Endothelial cell of umbilical vein (primary cell): ENCODE data around the gene MYO1B. TPM values are rescaled to one million over a fixed set of nuclear protein-coding genes. Genes with fewer than 3 reads are reported as not detected.

Experiments
- BruUV-seq: library from RNA; stranded (reverse); fragments of 400-500 nt; replicated peaks from 2 replicates; lab custom pipeline; 2021; lab: Mats Ljungman, UMichigan
- CTCF ChIA-PET: fragments of 300-600, 350-600 bp; sonication (Branson Sonifier 250); formaldehyde crosslinking; loops from one replicate; lab custom pipeline; 2021; ENCODE audit warnings: antibody characterized with exemption, inconsistent platforms; lab: Charles Lee
- POLR2A ChIA-PET: fragments of 300-600, 350-600 bp; sonication (Branson Sonifier 250); formaldehyde crosslinking; loops from one replicate; lab custom pipeline; 2021; ENCODE audit warnings: antibody characterized with exemption, inconsistent platforms; lab: Charles Lee
- DNase-seq: peaks from one replicate; pipeline ENCODE4 v3.0.0-alpha.2; 2011; ENCODE audit warnings: low read depth, low spot score
- FAIRE-seq: peaks from 2 replicates; lab custom pipeline; 2011; peaks lifted over from hg19 to GRCh38; lab: Jason Lieb, UNC
- H2AFZ ChIP-seq: 2 replicates; pipeline ENCODE4 v1.6.0; 2012; ENCODE audit warnings: low read depth, low read length, control low read depth, inconsistent platforms
- H3K27ac ChIP-seq: 2 replicates; pipeline ENCODE4 v1.5.1; 2011; ENCODE audit warnings: low read depth, mild to moderate bottlenecking, control low read depth, low read length, moderate library complexity; ENCODE audit not compliant: insufficient read depth
- H3K27me3 ChIP-seq, 2 experiments: 2 replicates each; pipeline versions ENCODE4 v1.6.0 to v1.6.1; 2011; ENCODE audit warnings: low read length in 2 of 2, mixed read lengths in 1 of 2; ENCODE audit not compliant: control insufficient read depth in 2 of 2, insufficient read depth in 2 of 2
- H3K36me3 ChIP-seq, 2 experiments: 2 replicates in 1 of 2; 3 replicates in 1 of 2; pipeline ENCODE4 v1.5.1; 2011; ENCODE audit warnings: low read length in 2 of 2, mild to moderate bottlenecking in 1 of 2, moderate library complexity in 1 of 2; ENCODE audit not compliant: control insufficient read depth in 2 of 2, insufficient read depth in 2 of 2; ENCODE audit errors: extremely low read depth in 1 of 2
- H3K4me1 ChIP-seq: 3 replicates; pipeline ENCODE4 v1.5.1; 2011; ENCODE audit warnings: mild to moderate bottlenecking, low read length; ENCODE audit not compliant: control insufficient read depth, insufficient read depth; ENCODE audit errors: extremely low read depth
- H3K4me2 ChIP-seq: 2 replicates; pipeline ENCODE4 v1.6.1; 2011; ENCODE audit warnings: low read length, control low read depth, mixed read lengths; ENCODE audit not compliant: insufficient read depth
- H3K4me3 ChIP-seq, 3 experiments: fragments of 200-600 bp in 1 of 3; sonication (generic), shearing (Covaris generic) in 1 of 3; replicated peaks in 1 of 3; 2 replicates each; pipeline ENCODE4 v1.5.1; 2011 to 2016; ENCODE audit warnings: control low read depth in 3 of 3, low read length in 3 of 3, mild to moderate bottlenecking in 2 of 3, inconsistent platforms in 1 of 3, low read depth in 1 of 3, moderate library complexity in 1 of 3; ENCODE audit not compliant: insufficient read depth in 1 of 3
- H3K79me2 ChIP-seq: 2 replicates; pipeline ENCODE4 v1.6.0; 2012; ENCODE audit warnings: low read length, inconsistent platforms; ENCODE audit not compliant: control insufficient read depth, insufficient read depth
- H3K9ac ChIP-seq: replicated peaks from 2 replicates; pipeline ENCODE3; 2011; ENCODE audit warnings: low read length, control low read depth; ENCODE audit not compliant: insufficient read depth; ENCODE audit errors: extremely low read depth
- H3K9me1 ChIP-seq: replicated peaks from 3 replicates; pipeline ENCODE4 v1.6.0; 2011; ENCODE audit warnings: mild to moderate bottlenecking, low read length; ENCODE audit not compliant: control insufficient read depth, insufficient read depth; ENCODE audit errors: extremely low read depth
- H3K9me3 ChIP-seq: replicated peaks from 2 replicates; pipeline ENCODE4 v1.5.1; 2012; ENCODE audit warnings: low read length, inconsistent platforms; ENCODE audit not compliant: control insufficient read depth, insufficient read depth
- H4K20me1 ChIP-seq: replicated peaks from 2 replicates; pipeline ENCODE3; 2011; ENCODE audit warnings: mild to moderate bottlenecking, low read length; ENCODE audit not compliant: control insufficient read depth, insufficient read depth; ENCODE audit errors: extremely low read depth
- CTCF ChIP-seq, 2 donors: IDR thresholded peaks; 1 replicate in 1 of 2; 2 replicates in 1 of 2; pipeline ENCODE4 v1.5.1; 2011; ENCODE audit warnings: low read length in 2 of 2, mild to moderate bottlenecking in 2 of 2, moderate library complexity in 2 of 2, control low read depth in 1 of 2, inconsistent platforms in 1 of 2, low read depth in 1 of 2; ENCODE audit not compliant: insufficient read depth in 1 of 2; ENCODE audit errors: extremely low read depth in 1 of 2
- EZH2 ChIP-seq: IDR thresholded peaks from 2 replicates; pipeline ENCODE4 v1.6.1; 2012; ENCODE audit warnings: borderline replicate concordance, low read depth, mild to moderate bottlenecking, moderate library complexity, low read length, inconsistent platforms; ENCODE audit not compliant: severe bottlenecking
- FOS ChIP-seq: IDR thresholded peaks from 2 replicates; pipeline ENCODE4 v1.6.1; 2011; ENCODE audit warnings: mild to moderate bottlenecking, low read length, moderate library complexity, borderline replicate concordance; ENCODE audit not compliant: insufficient read depth
- GATA2 ChIP-seq: IDR thresholded peaks from 2 replicates; pipeline ENCODE4 v1.7.0; 2011; ENCODE audit warnings: low read depth, mild to moderate bottlenecking, moderate library complexity, mixed read lengths, low read length; ENCODE audit not compliant: insufficient read length, insufficient read depth
- JUN ChIP-seq: IDR thresholded peaks from 2 replicates; pipeline ENCODE4 v1.6.1; 2011; ENCODE audit warnings: borderline replicate concordance, low read depth; ENCODE audit not compliant: insufficient read length, insufficient read depth
- MYC ChIP-seq: IDR thresholded peaks from one replicate; pipeline ENCODE4 v1.6.1; 2011; ENCODE audit warnings: mild to moderate bottlenecking, low read depth, low read length
- POLR2A ChIP-seq: IDR thresholded peaks from 2 replicates; pipeline ENCODE4 v1.6.1; 2012; ENCODE audit warnings: low read depth, mild to moderate bottlenecking, control low read depth, low read length
- POLR2AphosphoS5 ChIP-seq: IDR thresholded peaks from 2 replicates; pipeline ENCODE4 v1.6.1; 2012; ENCODE audit warnings: low read depth, mild to moderate bottlenecking, control low read depth, low read length, moderate library complexity; ENCODE audit not compliant: insufficient read depth
- dilution Hi-C: fragments of 300-500 bp; cut with MboI; formaldehyde crosslinking; loops from one replicate; pipeline ENCODE4 v1.15.0; 2019; ENCODE audit warnings: low sequenced_read_pairs; ENCODE audit not compliant: extremely low pct_ligation_motif_present
- intact Hi-C: fragments of 100-400 bp; cut with micrococcal nuclease; formaldehyde crosslinking; loops from one replicate; pipeline ENCODE4 v1.10.0; 2022
- polyA plus RNA-seq, 4 experiments: library from polyadenylated mRNA; depleted of rRNA in 3 of 4; stranded (reverse) in 3 of 4; unstranded in 1 of 4; fragments of >200 nt; gene quantifications; 2 replicates each; pipeline versions ENCODE4 v1.2.1 to v1.2.3, GENCODE V29; 2011 to 2012; ENCODE audit warnings: missing spikeins in 1 of 4
- total RNA-seq: library from RNA; stranded (reverse); gene quantifications from 2 replicates; pipeline ENCODE4 v1.2.3, GENCODE V29; 2021
- TF ChIP-seq, protein P1 (sequence below): IDR thresholded peaks from 2 replicates; pipeline ENCODE4 v1.6.1; 2011; ENCODE audit not compliant: insufficient read depth, insufficient read length

Gene MYO1B
- total and polyA plus RNA-seq, 2 donors (not counting 3 experiments of a cell fraction or from before 2014, with no cell fraction given): 8.7 to 51.1 TPM

GRCh38 chr2:191270306-191271161 is 25.3 kb downstream of the MYO1B start:
- Histone ChIP-seq H3K27ac (no peak overlapping the region), H3K79me2 (peaks cover 24% of the 10 kb centered on the region), H3K4me1 (peaks cover 6% of the 10 kb centered on the region), H3K36me3 (no peaks in the 10 kb centered on the region), H3K4me3 (no peak overlapping the region), H3K9ac (no peak overlapping the region), H2AFZ (no peak overlapping the region), H3K9me3 (no peaks in the 10 kb centered on the region), H4K20me1 (no peaks in the 10 kb centered on the region), H3K4me2 (no peak overlapping the region), H3K9me1 (no peaks in the 10 kb centered on the region), H3K27me3 (no peaks in the 10 kb centered on the region)
- FAIRE-seq (peak; percentile 85), DNase-seq (no peak)
- intact Hi-C loops (no loop called here), dilution Hi-C loops (no loop called here)
- ChIA-PET POLR2A (interaction anchor here (0.6 kb wide), 1 partner anchor 10 kb away, joined by 4 read pairs; no protein-coding TSS in a partner anchor), CTCF (interaction anchor here (0.7 kb wide), 1 partner anchor 52 kb away, joined by 3 read pairs; no protein-coding TSS in a partner anchor)
- BruUV-seq: no TSS peak
- TF ChIP-seq EZH2 (no peak), MYC (no peak), JUN (no peak), POLR2AphosphoS5 (no peak), FOS (no peak), POLR2A (no peak), GATA2 (no peak), CTCF (IDR thresholded peaks at IDR 0.05; ENCODE audit: extremely low read depth in 1 of 2, insufficient read depth in 1 of 2, low read depth in 1 of 2, low read length in 2 of 2) (no peak)
- TF ChIP-seq, protein P1, sequence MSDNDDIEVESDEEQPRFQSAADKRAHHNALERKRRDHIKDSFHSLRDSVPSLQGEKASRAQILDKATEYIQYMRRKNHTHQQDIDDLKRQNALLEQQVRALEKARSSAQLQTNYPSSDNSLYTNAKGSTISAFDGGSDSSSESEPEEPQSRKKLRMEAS: no peak
